Dendritic cell treated with granulocyte-macrophage colony-stimulating factor and Interleukin-4, amounts not matched to agents 40 ng/mL and 50 ng/mL, for 4 days (primary cell): ENCODE results near the gene RBM17.
A peak's percentile ranks its signal among the peaks of the same experiment; 100 is the strongest.
"Not testable (repeated sequence)": the region's sequence is repeated elsewhere in the genome, so short reads cannot be mapped to it uniquely, and the experiment has no call there.

Experiments used
- H3K27ac Mint-ChIP-seq: one replicate; pipeline ENCODE4 v1.8.0; 2022; ENCODE audit warnings: mild to moderate bottlenecking, mixed read lengths
- H3K27me3 Mint-ChIP-seq: one replicate; pipeline ENCODE4 v1.8.0; 2022; ENCODE audit warnings: mild to moderate bottlenecking, mixed read lengths
- H3K36me3 Mint-ChIP-seq: one replicate; pipeline ENCODE4 v1.8.0; 2022; ENCODE audit warnings: low read depth, mixed read lengths
- H3K4me1 Mint-ChIP-seq: one replicate; pipeline ENCODE4 v1.8.0; 2022; ENCODE audit warnings: low read depth, mixed read lengths
- H3K4me3 Mint-ChIP-seq: one replicate; pipeline ENCODE4 v1.8.0; 2022; ENCODE audit warnings: mild to moderate bottlenecking, moderate library complexity, mixed read lengths
- H3K9me3 Mint-ChIP-seq: one replicate; pipeline ENCODE4 v1.8.0; 2022; ENCODE audit warnings: mixed read lengths
- intact Hi-C: fragments of 100-400 bp; cut with micrococcal nuclease; formaldehyde crosslinking; loops from one replicate; pipeline ENCODE4 v1.15.0; 2022

Gene RBM17

GRCh38 chr10:6119423-6119822 lies 30.6 kb downstream of the RBM17 start:
- intact Hi-C loops: no loop called here
- H3K4me3 Mint-ChIP-seq: no peak overlapping the region
- H3K27me3 Mint-ChIP-seq: no peaks in the 10 kb centered on the region
- peak overlapping the region; percentile 19 for H3K27ac Mint-ChIP-seq
- H3K9me3 Mint-ChIP-seq: no peaks in the 10 kb centered on the region
- peaks cover 25% of the 10 kb centered on the region for H3K36me3 Mint-ChIP-seq
- peaks cover 33% of the 10 kb centered on the region for H3K4me1 Mint-ChIP-seq

- intact Hi-C loops: no loop called here
- Mint-ChIP-seq H3K4me3 (no peak overlapping the region), H3K4me1 (peaks cover 35% of the 10 kb centered on the region), H3K36me3 (peaks cover 19% of the 10 kb centered on the region), H3K27ac (peak overlapping the region; percentile 19), H3K9me3 (no peaks in the 10 kb centered on the region), H3K27me3 (no peaks in the 10 kb centered on the region)
Measured at GRCh38 chr10:6119962-6120361, 31.1 kb downstream of the RBM17 start.

- H3K36me3 Mint-ChIP-seq: peaks cover 12% of the 10 kb centered on the region
- intact Hi-C loops: no loop called here
- H3K9me3 Mint-ChIP-seq: no peaks in the 10 kb centered on the region
- no peaks in the 10 kb centered on the region for H3K27me3 Mint-ChIP-seq
- H3K27ac Mint-ChIP-seq: peak overlapping the region; percentile 31
- peaks cover 43% of the 10 kb centered on the region for H3K4me1 Mint-ChIP-seq
- H3K4me3 Mint-ChIP-seq: no peak overlapping the region
Measured at GRCh38 chr10:6120691-6121090, 31.9 kb downstream of the RBM17 start.

GRCh38 chr10:6121146-6121545 lies 32.3 kb downstream of the RBM17 start:
- Mint-ChIP-seq H3K4me3 (no peak overlapping the region), H3K27ac (peak overlapping the region; percentile 31), H3K27me3 (no peaks in the 10 kb centered on the region), H3K36me3 (peaks cover 8% of the 10 kb centered on the region), H3K4me1 (peaks cover 47% of the 10 kb centered on the region), H3K9me3 (no peaks in the 10 kb centered on the region)
- intact Hi-C loops: no loop called here

GRCh38 chr10:6123532-6123931 lies 34.7 kb downstream of the RBM17 start:
- Mint-ChIP-seq H3K36me3 (no peaks in the 10 kb centered on the region), H3K27ac (peak overlapping the region; percentile 89)
- intact Hi-C loops: loop anchor here (2.0 kb wide), 1 partner anchor 27 kb away; no protein-coding TSS in a partner anchor

GRCh38 chr10:6124666-6125065 lies 35.8 kb downstream of the RBM17 start:
- Mint-ChIP-seq H3K4me1 (peaks cover 69% of the 10 kb centered on the region), H3K9me3 (no peaks in the 10 kb centered on the region), H3K4me3 (peak overlapping the region; percentile 55), H3K36me3 (no peaks in the 10 kb centered on the region), H3K27ac (peak overlapping the region; percentile 89), H3K27me3 (no peaks in the 10 kb centered on the region)
- intact Hi-C loops: loop anchor here (2.0 kb wide), 1 partner anchor 16 kb away; no protein-coding TSS in a partner anchor

More at GRCh38 chr10:6123532-6123931, 34.7 kb downstream of the RBM17 start:
- Mint-ChIP-seq H3K27me3 (no peaks in the 10 kb centered on the region), H3K4me3 (no peak overlapping the region), H3K9me3 (no peaks in the 10 kb centered on the region), H3K4me1 (peaks cover 58% of the 10 kb centered on the region)

- peaks cover 63% of the 10 kb centered on the region for H3K4me1 Mint-ChIP-seq
- intact Hi-C loops, H3K4me3 Mint-ChIP-seq: not testable (repeated sequence)
Measured at GRCh38 chr10:6127461-6127860, 38.6 kb downstream of the RBM17 start.

GRCh38 chr10:6128087-6128486 lies 39.3 kb downstream of the RBM17 start:
- intact Hi-C loops: no loop called here
- peaks cover 57% of the 10 kb centered on the region for H3K4me1 Mint-ChIP-seq

More at GRCh38 chr10:6127461-6127860, 38.6 kb downstream of the RBM17 start:
- H3K36me3 Mint-ChIP-seq, H3K27me3 Mint-ChIP-seq, H3K9me3 Mint-ChIP-seq: not testable (repeated sequence)
- H3K27ac Mint-ChIP-seq: peak overlapping the region; percentile 40

GRCh38 chr10:6128591-6129251 lies 39.9 kb downstream of the RBM17 start:
- Mint-ChIP-seq H3K4me1 (peaks cover 51% of the 10 kb centered on the region), H3K9me3 (no peaks in the 10 kb centered on the region), H3K27ac (peak overlapping the region; percentile 40), H3K27me3 (peaks cover 2% of the 10 kb centered on the region), H3K36me3 (no peaks in the 10 kb centered on the region), H3K4me3 (peak overlapping the region; percentile 10)
- intact Hi-C loops: no loop called here

More at GRCh38 chr10:6128087-6128486, 39.3 kb downstream of the RBM17 start:
- H3K4me3 Mint-ChIP-seq: no peak overlapping the region
- no peaks in the 10 kb centered on the region for H3K9me3 Mint-ChIP-seq
- H3K36me3 Mint-ChIP-seq: no peaks in the 10 kb centered on the region
- peaks cover 2% of the 10 kb centered on the region for H3K27me3 Mint-ChIP-seq
- peak overlapping the region; percentile 40 for H3K27ac Mint-ChIP-seq

GRCh38 chr10:6130848-6131470 lies 42.1 kb downstream of the RBM17 start:
- H3K4me1 Mint-ChIP-seq: peaks cover 38% of the 10 kb centered on the region

GRCh38 chr10:6133331-6134098 lies 44.7 kb downstream of the RBM17 start:
- Mint-ChIP-seq H3K9me3 (no peaks in the 10 kb centered on the region), H3K27me3 (peaks cover 38% of the 10 kb centered on the region), H3K36me3 (no peaks in the 10 kb centered on the region), H3K4me3 (no peak overlapping the region), H3K4me1 (peaks cover 33% of the 10 kb centered on the region), H3K27ac (peak overlapping the region; percentile 32)
- intact Hi-C loops: no loop called here

More at GRCh38 chr10:6130848-6131470, 42.1 kb downstream of the RBM17 start:
- no peaks in the 10 kb centered on the region for H3K9me3 Mint-ChIP-seq
- H3K27me3 Mint-ChIP-seq: peaks cover 16% of the 10 kb centered on the region
- no peaks in the 10 kb centered on the region for H3K36me3 Mint-ChIP-seq
- no peak overlapping the region for H3K4me3 Mint-ChIP-seq
- H3K27ac Mint-ChIP-seq: no peak overlapping the region
- intact Hi-C loops: no loop called here

- Mint-ChIP-seq H3K27me3 (peaks cover 45% of the 10 kb centered on the region), H3K36me3 (no peaks in the 10 kb centered on the region), H3K9me3 (no peaks in the 10 kb centered on the region), H3K27ac (peak overlapping the region; percentile 32), H3K4me3 (no peak overlapping the region), H3K4me1 (peaks cover 25% of the 10 kb centered on the region)
- intact Hi-C loops: no loop called here
Measured at GRCh38 chr10:6134099-6134823, 45.4 kb downstream of the RBM17 start.

- H3K4me3 Mint-ChIP-seq: no peak overlapping the region
- intact Hi-C loops: no loop called here
- no peaks in the 10 kb centered on the region for H3K9me3 Mint-ChIP-seq
- no peak overlapping the region for H3K27ac Mint-ChIP-seq
- H3K27me3 Mint-ChIP-seq: peaks cover 47% of the 10 kb centered on the region
- peaks cover 24% of the 10 kb centered on the region for H3K4me1 Mint-ChIP-seq
- H3K36me3 Mint-ChIP-seq: no peaks in the 10 kb centered on the region
Measured at GRCh38 chr10:6135039-6135438, 46.2 kb downstream of the RBM17 start.
